ENCODE data around the gene TMOD1.
"Not testable (repeated sequence)": the region's sequence is repeated elsewhere in the genome, so short reads cannot be mapped to it uniquely, and the experiment has no call there.

TMOD1 gene

GRCh38 chr9:97567894-97568202 is 66.4 kb downstream of the TMOD1 start:
- no peak for DNase-seq (ENCODE audit: low spot score)

GRCh38 chr9:97568461-97569275 is 67.2 kb downstream of the TMOD1 start:
- no peak for DNase-seq (ENCODE audit: low spot score)

GRCh38 chr9:97570899-97571298 is 69.4 kb downstream of the TMOD1 start:
- no peak for DNase-seq (ENCODE audit: low spot score)

- DNase-seq (ENCODE audit: low spot score) = no peak
Observed at GRCh38 chr9:97571664-97572063, 70.2 kb downstream of the TMOD1 start.

- no peak for DNase-seq (ENCODE audit: low spot score)
Observed at GRCh38 chr9:97572196-97572891, 70.9 kb downstream of the TMOD1 start.

DNA sequence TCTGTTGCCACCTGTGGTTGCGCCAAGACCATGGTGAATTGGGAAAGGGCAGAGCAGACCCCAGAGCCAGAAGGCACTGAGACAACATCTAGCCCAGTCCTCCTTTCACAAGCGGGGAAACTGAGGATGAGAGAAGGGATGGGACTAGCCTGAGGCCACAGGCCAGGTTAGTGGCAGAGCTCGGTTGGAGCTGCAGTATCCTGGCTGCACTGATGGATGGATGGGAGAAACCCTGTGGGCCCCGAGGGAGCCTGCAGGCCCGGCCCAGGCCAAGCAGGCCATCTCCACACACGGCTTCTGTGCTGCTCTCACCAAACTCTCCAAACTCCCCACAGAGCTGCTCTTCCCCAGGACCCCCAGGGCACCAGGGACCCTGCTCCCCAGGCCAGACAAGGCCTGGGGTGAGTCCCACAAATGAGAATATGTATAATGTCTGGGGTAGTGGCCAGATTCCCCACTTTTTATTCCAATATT is 71.5 kb downstream of the TMOD1 start:
- no peak for DNase-seq (ENCODE audit: low spot score)

DNA sequence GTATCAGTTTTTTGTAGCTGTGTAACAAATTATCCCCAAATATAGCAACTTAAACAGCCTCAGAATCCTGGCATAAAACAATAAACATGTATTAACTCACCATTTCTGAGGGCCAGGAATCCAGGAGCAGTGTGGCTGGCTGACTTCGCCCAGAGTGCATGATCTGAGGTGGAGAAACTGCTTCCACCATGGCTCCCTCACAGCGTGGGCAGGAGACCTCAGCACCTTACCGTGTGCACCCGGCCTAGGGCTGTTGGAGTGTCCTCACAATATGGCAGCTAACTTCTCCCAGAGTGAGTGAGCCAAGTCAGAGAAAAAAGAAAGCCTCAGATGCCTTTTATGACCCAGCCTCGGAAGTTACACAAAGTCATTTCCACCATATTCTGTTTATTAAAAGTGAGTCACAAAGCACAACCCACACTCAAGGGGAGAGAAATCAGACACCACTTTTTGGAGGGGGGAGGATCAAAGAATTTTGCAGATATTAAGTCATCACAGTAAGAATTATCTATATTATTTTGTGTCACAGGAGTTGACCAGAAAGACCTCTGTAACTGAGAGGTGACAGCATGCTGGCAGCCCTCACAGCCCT is 72.1 kb downstream of the TMOD1 start:
- no peak for DNase-seq (ENCODE audit: low spot score)

DNA sequence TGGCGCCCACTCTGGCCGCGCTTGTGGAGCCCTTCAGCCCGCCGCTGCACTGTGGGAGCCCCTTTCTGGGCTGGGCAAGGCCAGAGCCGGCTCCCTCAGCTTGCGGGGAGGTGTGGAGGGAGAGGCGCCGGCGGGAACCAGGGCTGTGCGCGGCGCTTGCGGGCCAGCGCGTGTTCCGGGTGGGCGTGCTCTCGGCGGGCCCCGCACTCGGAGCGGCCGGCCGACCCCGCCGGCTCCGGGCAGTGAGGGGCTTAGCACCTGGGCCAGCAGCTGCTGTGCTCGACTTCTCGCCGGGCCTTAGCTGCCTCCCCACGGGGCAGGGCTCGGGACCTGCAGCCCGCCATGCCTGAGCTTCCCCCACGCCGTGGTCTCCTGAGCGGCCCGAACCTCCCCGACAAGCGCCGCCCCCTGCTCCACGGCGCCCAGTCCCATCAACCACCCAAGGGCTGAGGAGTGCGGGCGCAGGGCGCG is 72.7 kb downstream of the TMOD1 start:
- DNase-seq (ENCODE audit: low spot score) = not testable (repeated sequence)

- not testable (repeated sequence) for DNase-seq (ENCODE audit: low spot score)
Observed at GRCh38 chr9:97574921-97575672, 73.6 kb downstream of the TMOD1 start.

- no peak for DNase-seq (ENCODE audit: low spot score)
Observed at GRCh38 chr9:97575673-97576200, 74.3 kb downstream of the TMOD1 start.

- DNase-seq (ENCODE audit: low spot score) = no peak
Observed at GRCh38 chr9:97577051-97577450, 75.6 kb downstream of the TMOD1 start.

DNA sequence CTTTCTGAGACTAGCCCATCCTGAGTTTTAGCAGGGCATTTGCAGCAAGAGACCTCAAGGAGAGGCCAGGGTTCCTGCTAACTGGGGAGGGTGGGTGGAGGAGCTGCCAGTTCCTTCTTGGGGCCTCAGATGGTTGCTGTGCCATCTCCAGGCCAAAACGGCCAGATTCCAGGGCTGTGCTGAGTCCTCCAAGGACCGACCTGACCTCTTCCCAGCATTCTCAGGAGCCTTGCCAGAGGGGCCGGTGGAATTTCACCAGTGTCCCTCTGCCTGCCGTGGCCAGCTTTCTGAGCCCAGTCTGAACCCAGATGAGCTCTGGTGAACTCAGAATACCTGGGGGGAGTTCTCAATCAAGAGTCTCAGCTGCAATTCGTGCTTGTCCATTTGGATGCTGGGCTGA is 77.4 kb downstream of the TMOD1 start:
- DNase-seq (ENCODE audit: low spot score) = no peak

GRCh38 chr9:97579914-97580313 is 78.4 kb downstream of the TMOD1 start:
- DNase-seq (ENCODE audit: low spot score) = no peak

DNA sequence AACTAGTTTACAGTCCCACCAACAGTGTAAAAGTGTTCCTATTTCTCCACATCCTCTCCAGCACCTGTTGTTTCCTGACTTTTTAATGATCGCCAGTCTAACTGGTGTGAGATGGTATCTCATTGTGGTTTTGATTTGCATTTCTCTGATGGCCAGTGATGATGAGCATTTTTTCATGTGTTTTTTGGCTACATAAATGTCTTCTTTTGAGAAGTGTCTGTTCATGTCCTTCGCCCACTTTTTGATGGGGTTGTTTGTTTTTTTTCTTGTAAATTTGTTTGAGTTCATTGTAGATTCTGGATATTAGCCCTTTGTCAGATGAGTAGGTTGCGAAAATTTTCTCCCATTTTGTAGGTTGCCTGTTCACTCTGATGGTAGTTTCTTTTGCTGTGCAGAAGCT is 80.1 kb downstream of the TMOD1 start:
- not testable (repeated sequence) for DNase-seq (ENCODE audit: low spot score)

- not testable (repeated sequence) for DNase-seq (ENCODE audit: low spot score)
Observed at GRCh38 chr9:97584778-97585177, 83.3 kb downstream of the TMOD1 start.

DNA sequence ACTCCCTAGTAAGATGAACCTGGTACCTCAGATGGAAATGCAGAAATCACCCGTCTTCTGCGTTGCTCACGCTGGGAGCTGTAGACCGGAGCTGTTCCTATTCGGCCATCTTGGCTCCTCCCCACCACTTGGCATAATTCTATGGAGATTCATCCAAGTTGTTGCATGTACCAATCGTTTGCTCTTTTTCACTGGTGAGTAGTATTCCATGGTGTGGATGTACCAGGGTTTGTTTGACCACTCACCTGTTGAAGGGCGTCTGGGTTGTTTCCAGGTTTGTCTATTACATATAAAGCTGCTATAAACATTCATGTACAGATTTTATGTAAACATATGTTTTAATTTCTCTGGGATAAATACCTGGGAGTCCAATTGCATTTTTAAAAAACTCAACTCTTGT is 85.4 kb downstream of the TMOD1 start:
- DNase-seq (ENCODE audit: low spot score) = not testable (repeated sequence)

GRCh38 chr9:97591535-97591934 is 90.1 kb downstream of the TMOD1 start:
- no peak for DNase-seq (ENCODE audit: low spot score)

- no peak for DNase-seq (ENCODE audit: low spot score)
Observed at GRCh38 chr9:97592126-97592525, 90.7 kb downstream of the TMOD1 start.

DNA sequence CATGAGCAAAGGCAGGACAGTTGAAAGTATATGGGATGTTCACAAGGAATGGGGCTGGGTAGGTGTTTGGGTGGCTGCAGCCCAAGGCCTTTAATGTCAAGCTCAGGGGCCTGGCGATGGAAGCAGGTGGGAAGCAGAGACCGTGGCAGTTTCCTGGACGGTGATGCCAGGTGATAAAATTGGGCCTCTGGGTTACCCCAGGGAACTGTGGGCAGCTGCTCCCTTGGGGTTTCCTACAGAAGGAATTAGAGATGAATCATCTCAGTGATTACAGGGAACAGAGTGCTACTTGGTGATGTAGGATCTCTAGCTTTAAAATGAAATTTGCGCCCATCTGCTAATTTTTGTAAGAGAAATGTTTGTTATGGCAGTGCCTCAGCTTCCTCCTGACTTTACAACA is 92.5 kb downstream of the TMOD1 start:
- DNase-seq (ENCODE audit: low spot score) = no peak

GRCh38 chr9:97594381-97594921 is 93.0 kb downstream of the TMOD1 start:
- DNase-seq (ENCODE audit: low spot score) = no peak

GRCh38 chr9:97596906-97597305 is 95.4 kb downstream of the TMOD1 start:
- DNase-seq (ENCODE audit: low spot score) = no peak

Measured in iPS-NIHi11 (cell line).